Measurements from ENCODE around the gene C19orf53.

C19orf53 gene

GRCh38 chr19:13774217-13775191 lies at the start of gene C19orf53:
Gene C19orf53 (plus strand): TSS chr19:13774456. CDS start chr19:13774478, 22 bp downstream.
- peak; percentile 95 for DNase-seq (ENCODE audit: low spot score)

- DNase-seq (ENCODE audit: low spot score): no peak
These were observed 47.9 kb upstream of the C19orf53 start for GRCh38 chr19:13726323-13726722.

GRCh38 chr19:13727798-13728197 lies 46.5 kb upstream of the C19orf53 start:
- DNase-seq (ENCODE audit: low spot score): peak; percentile 36

- no peak for DNase-seq (ENCODE audit: low spot score)
These were observed 44.4 kb upstream of the C19orf53 start for GRCh38 chr19:13729859-13730258.

GRCh38 chr19:13731147-13731964 lies 42.9 kb upstream of the C19orf53 start:
- peak; percentile 96 for DNase-seq (ENCODE audit: low spot score)

GRCh38 chr19:13732337-13732736 lies 41.9 kb upstream of the C19orf53 start:
- no peak for DNase-seq (ENCODE audit: low spot score)

- DNase-seq (ENCODE audit: low spot score): no peak
These were observed 39.5 kb upstream of the C19orf53 start for GRCh38 chr19:13734751-13735150.

GRCh38 chr19:13738073-13738472 lies 36.2 kb upstream of the C19orf53 start:
- no peak for DNase-seq (ENCODE audit: low spot score)

GRCh38 chr19:13741893-13742292 lies 32.4 kb upstream of the C19orf53 start:
- DNase-seq (ENCODE audit: low spot score): no peak

GRCh38 chr19:13742756-13743155 lies 31.5 kb upstream of the C19orf53 start:
- DNase-seq (ENCODE audit: low spot score): peak; percentile 57

- no peak for DNase-seq (ENCODE audit: low spot score)
These were observed 30.1 kb upstream of the C19orf53 start for GRCh38 chr19:13744174-13744573.

- no peak for DNase-seq (ENCODE audit: low spot score)
These were observed 27.2 kb upstream of the C19orf53 start for GRCh38 chr19:13747098-13747453.

GRCh38 chr19:13748169-13748828 lies 26.0 kb upstream of the C19orf53 start:
- peak; percentile 72 for DNase-seq (ENCODE audit: low spot score)

- DNase-seq (ENCODE audit: low spot score): no peak
These were observed 22.8 kb upstream of the C19orf53 start for GRCh38 chr19:13751436-13751835.

GRCh38 chr19:13753622-13754021 lies 20.6 kb upstream of the C19orf53 start:
- DNase-seq (ENCODE audit: low spot score): peak; percentile 70

GRCh38 chr19:13756210-13756609 lies 18.0 kb upstream of the C19orf53 start:
- no peak for DNase-seq (ENCODE audit: low spot score)

- DNase-seq (ENCODE audit: low spot score): no peak
These were observed 16.2 kb upstream of the C19orf53 start for GRCh38 chr19:13757805-13758772.

- DNase-seq (ENCODE audit: low spot score): no peak
These were observed 15.5 kb upstream of the C19orf53 start for GRCh38 chr19:13758795-13759194.

GRCh38 chr19:13761423-13761822 lies 12.8 kb upstream of the C19orf53 start:
- no peak for DNase-seq (ENCODE audit: low spot score)

- DNase-seq (ENCODE audit: low spot score): no peak
These were observed 11.5 kb upstream of the C19orf53 start for GRCh38 chr19:13762635-13763235.

- DNase-seq (ENCODE audit: low spot score): no peak
These were observed 11.0 kb upstream of the C19orf53 start for GRCh38 chr19:13763265-13763664.
